Measurements from ENCODE around the gene DLST.

The DLST gene

GRCh38 chr14:74881431-74882102 is at the start of gene DLST:
TSS of gene DLST (plus strand) at chr14:74881916. CDS start at chr14:74881954, 38 bp downstream.
- DNase-seq = peak; percentile 88

- no peak for DNase-seq
These were observed 48.9 kb upstream of the DLST start for GRCh38 chr14:74832849-74833248.

GRCh38 chr14:74834692-74835392 is 46.9 kb upstream of the DLST start:
- no peak for DNase-seq

- DNase-seq = no peak
These were observed 46.0 kb upstream of the DLST start for GRCh38 chr14:74835645-74836250.

GRCh38 chr14:74836251-74836960 is 45.3 kb upstream of the DLST start:
- no peak for DNase-seq

GRCh38 chr14:74838166-74838565 is 43.5 kb upstream of the DLST start:
- DNase-seq = no peak

- DNase-seq = no peak
These were observed 41.1 kb upstream of the DLST start for GRCh38 chr14:74840603-74841030.

DNA sequence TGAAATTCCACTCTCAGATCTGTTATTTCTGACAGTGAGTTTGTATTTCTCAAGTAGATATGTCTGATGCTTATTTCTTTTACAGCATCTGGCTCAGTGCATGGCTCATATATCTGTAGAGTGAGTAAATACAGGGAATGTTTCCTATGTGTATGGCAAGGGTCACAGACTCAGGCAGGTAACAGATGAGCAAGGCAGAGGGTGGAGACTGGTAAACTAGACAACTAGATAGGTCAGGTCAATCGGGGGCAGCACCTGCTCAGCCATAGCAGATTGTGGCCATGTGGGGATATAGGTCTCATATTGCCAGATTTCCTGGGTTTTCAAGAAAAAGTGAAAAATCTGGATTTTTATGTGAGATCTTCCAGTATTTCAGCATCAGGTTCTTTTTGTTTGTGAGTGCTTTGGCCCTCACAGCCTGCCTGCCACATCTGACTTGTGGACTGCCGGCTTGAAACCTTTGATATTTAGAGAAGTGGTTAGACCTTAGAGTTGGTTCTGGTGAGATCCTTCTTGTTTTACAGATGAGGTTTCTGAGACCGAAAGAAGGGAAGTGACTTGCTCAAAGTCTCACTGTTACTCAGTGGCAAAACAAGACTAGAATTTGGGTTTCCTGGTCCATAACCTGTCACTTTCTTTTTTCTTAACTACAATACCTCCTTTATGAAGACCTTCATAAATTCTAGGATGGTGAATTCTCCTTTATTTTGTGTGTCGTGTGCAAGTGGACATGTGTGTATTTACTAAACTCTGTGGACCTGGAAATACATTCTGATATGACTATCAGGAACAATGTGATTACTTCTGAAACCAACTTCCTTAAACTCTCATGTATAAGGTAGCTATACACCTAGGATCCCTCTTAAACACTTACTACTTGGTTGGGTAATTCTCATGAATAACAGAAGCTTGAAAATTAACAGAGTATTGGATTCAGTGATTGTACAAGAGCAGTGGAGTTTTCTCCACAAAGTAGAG is 40.2 kb upstream of the DLST start:
- DNase-seq = peak; percentile 25

- no peak for DNase-seq
These were observed 38.1 kb upstream of the DLST start for GRCh38 chr14:74843653-74844052.

DNA sequence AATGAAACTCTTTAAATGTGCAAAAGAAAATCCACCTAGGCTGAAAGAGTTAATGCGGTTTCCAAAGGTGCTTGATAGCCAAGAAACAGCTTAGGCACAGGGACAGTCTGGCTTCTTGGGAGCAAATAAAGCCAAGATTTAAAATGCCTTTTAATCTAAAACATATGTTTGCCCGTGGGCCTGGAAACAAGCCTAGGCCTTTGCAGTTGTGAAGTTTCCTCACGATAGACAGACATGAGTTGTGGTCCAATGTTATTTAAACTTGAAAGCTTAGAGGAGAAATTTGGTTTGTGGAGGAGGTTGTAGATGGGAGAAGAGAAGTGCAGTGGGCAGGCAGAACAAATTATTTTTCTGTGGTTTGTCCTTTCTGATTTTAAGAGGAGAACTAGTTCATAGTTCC is 35.5 kb upstream of the DLST start:
- no peak for DNase-seq

DNA sequence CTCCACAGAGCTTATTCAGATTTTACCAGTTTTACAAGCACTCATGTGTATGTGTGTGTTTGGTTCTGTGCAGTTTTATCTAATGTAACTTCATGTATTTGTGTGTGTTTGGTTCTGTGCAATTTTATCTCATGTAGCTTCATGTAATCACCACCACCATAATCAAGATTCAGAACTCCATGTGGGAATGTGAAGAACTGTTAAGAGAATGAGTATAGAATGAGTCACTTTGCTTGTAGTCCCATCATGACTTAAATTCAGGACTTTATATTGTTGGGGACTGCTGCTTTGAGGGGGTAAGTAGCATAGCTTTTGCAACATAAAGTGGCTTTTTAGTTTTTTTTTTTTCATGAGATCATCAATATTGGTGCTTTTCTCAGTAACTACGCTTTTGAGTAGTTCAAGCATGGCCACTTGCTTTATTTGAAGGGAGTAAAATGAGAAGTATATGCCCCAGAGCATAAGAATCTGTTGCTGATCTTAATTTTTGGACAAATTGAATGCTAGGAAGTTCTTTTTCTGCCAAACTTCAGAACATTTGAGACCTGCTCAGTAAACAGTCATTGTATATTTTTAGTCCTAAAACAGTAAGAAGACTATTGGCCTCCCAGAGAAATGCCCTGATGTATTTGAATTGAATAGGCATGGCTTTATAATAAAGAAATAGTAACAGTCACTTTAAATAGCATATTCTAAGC is 34.6 kb upstream of the DLST start:
- DNase-seq = no peak

- DNase-seq = no peak
These were observed 32.9 kb upstream of the DLST start for GRCh38 chr14:74848768-74849167.

DNA sequence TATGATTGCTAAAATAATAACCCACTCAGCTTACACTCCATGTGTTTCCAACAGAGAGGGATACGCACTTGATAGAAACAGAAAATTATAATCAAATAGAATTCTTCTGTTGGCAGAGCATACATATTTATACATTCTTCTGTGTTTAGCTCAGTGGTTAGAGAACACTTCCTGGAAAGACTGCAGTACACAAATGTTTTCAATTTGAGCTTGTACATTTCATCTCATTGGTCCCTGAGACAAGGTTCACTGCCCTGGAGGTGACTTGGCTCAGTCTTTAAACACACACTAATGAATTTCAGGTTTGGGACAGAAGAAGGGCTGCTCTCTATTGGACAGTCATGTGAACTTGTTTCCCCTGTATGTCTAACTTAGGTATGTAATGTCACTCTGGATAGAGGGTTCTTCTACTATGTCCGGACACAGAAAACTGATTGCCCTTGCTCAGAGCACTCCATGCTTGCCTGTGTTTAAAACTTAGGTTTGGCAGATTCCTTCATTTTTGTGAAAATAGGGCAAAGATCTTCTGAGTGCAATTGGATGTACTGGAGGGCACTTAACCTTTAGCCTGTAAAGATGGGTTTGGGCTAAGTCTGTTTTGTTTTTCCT is 28.7 kb upstream of the DLST start:
- DNase-seq = no peak

- no peak for DNase-seq
These were observed 28.1 kb upstream of the DLST start for GRCh38 chr14:74853581-74853980.

DNA sequence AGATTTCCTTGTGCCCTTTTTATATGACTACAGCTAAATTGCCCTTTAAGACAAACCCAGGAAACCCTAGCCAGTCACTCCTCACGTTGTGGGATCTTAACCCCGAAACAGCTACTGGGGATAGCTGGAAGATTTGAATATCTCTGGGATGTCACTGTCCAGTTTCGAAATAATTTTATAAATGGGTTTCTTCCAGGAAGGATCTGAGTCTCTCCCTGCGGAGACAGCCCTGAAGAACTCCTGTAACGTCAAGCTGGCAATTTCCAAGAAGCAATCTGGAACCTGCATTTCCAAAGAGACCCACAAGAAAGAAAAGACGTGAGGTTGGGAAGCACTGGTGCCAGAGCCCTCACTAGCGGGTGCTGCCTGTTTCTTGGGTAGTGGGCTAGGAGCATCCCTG is 26.7 kb upstream of the DLST start:
- no peak for DNase-seq

DNA sequence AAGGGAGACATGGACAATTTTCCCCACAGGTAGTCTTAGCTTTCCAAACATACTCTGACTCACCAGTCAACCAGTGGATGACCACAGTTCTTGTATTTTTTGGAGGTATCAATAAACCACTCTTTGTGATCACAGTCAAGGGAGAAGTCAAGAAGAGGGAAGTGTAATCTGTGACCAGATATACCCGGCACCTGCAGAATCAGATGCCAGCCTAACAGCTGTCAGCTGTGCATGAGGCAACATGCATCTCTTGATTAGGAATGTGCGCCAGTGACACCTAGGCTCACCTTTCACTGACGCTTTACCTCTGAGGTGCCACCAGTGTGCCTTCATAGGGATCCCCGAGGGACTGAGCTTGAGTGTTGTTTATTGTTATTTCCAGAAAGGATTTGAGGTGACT is 25.8 kb upstream of the DLST start:
- no peak for DNase-seq

GRCh38 chr14:74856366-74856765 is 25.4 kb upstream of the DLST start:
- no peak for DNase-seq

- DNase-seq = no peak
These were observed 23.7 kb upstream of the DLST start for GRCh38 chr14:74858022-74858421.

DNA sequence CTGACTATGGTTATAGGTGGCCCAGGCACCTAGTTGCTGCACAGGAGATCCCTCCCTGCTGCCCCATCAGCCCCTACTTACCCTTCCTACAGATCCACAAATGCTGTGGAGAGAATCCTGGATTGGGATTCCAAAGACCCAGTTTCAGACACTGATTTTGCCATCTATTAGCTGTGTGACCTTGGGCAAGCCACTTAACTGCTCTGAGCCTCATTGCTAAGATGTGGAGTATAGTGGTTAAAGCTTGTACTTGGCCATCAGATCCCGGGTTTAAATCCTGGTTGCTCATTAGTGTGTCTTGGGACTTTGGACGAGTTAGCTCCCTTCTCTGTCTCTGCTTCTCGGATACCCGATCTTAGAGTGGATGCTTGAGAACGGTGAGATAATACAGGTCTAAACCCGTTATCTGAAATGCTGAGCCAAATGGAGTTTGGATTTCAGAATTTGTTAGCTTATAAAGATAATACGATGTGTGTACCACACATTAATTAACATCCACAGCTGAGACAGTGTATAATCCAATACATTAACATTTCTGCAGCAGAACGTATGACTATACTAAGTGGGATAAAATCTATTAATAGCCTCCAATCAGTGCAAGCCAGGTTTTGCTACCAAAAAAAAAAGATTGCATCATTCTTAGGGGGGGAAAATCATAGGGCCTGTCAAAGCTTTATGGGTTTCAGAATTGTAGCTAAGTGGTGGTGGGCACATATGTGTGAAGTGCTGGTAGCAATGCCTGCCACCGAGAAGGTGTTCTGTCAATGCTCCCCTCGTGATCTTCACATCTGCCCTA is 21.8 kb upstream of the DLST start:
- DNase-seq = no peak
